Liver (tissue), 9 donors: ENCODE measurements around the gene AS3MT. TPM values are rescaled to one million over a fixed set of nuclear protein-coding genes. Genes with fewer than 3 reads are reported as not detected.

ENCODE experiments used
- DNase-seq: peaks from one replicate; pipeline ENCODE4 v3.0.0-alpha.2; 2017; ENCODE audit warnings: low spot score
- H3K27ac ChIP-seq, 2 donors: one replicate each; pipeline ENCODE4 v1.7.0; 2013; ENCODE audit warnings: inconsistent platforms in 2 of 2, low read length in 2 of 2, control low read depth in 1 of 2, low read depth in 1 of 2, mild to moderate bottlenecking in 1 of 2
- H3K27me3 ChIP-seq, 4 donors: one replicate each; pipeline versions ENCODE4 v1.6.1 to v1.7.0; 2013; ENCODE audit warnings: low read length in 3 of 4, inconsistent platforms in 1 of 4, mild to moderate bottlenecking in 1 of 4, moderate library complexity in 1 of 4; ENCODE audit not compliant: control insufficient read depth in 4 of 4, insufficient read depth in 4 of 4
- H3K36me3 ChIP-seq, 4 donors: one replicate each; pipeline versions ENCODE4 v1.6.1 to v1.7.0; 2013; ENCODE audit warnings: low read length in 3 of 4, mild to moderate bottlenecking in 3 of 4, low read depth in 1 of 4, moderate library complexity in 1 of 4; ENCODE audit not compliant: control insufficient read depth in 4 of 4, insufficient read depth in 3 of 4
- H3K4me1 ChIP-seq, 4 donors: one replicate each; pipeline versions ENCODE4 v1.6.1 to v1.7.0; 2013; ENCODE audit warnings: low read length in 3 of 4, mild to moderate bottlenecking in 3 of 4, moderate library complexity in 1 of 4; ENCODE audit not compliant: control insufficient read depth in 4 of 4, insufficient read depth in 4 of 4
- H3K4me3 ChIP-seq, 3 donors: one replicate each; pipeline versions ENCODE4 v1.6.1 to v1.7.0; 2013; ENCODE audit warnings: low read length in 3 of 3, control low read depth in 1 of 3, low read depth in 1 of 3, mild to moderate bottlenecking in 1 of 3
- H3K9ac ChIP-seq, 2 donors: one replicate each; pipeline ENCODE4 v1.7.0; 2013; ENCODE audit warnings: low read length in 2 of 2, mild to moderate bottlenecking in 2 of 2, moderate library complexity in 2 of 2, control low read depth in 1 of 2, low read depth in 1 of 2
- H3K9me3 ChIP-seq, 4 donors: one replicate each; pipeline versions ENCODE4 v1.6.1 to v1.7.0; 2013; ENCODE audit warnings: low read length in 3 of 4; ENCODE audit not compliant: control insufficient read depth in 4 of 4
- EGR1 ChIP-seq, 2 donors: IDR thresholded peaks; 2 replicates each; pipeline ENCODE4 v1.6.1; 2016 to 2018; ENCODE audit warnings: antibody characterized with exemption in 2 of 2, low read depth in 2 of 2
- FOXA1 ChIP-seq: IDR thresholded peaks from 2 replicates; pipeline ENCODE4 v1.6.1; 2016; ENCODE audit warnings: antibody characterized with exemption
- FOXA2 ChIP-seq: IDR thresholded peaks from 2 replicates; pipeline ENCODE4 v1.6.1; 2016; ENCODE audit warnings: antibody characterized with exemption
- GABPA ChIP-seq, 2 donors: IDR thresholded peaks in 1 of 2; conservative IDR thresholded peaks in 1 of 2; 2 replicates each; pipeline ENCODE4 v1.6.1; 2016; ENCODE audit warnings: antibody characterized with exemption in 2 of 2, mild to moderate bottlenecking in 1 of 2, moderate library complexity in 1 of 2
- HNF4A ChIP-seq, 2 donors: conservative IDR thresholded peaks; 2 replicates each; pipeline ENCODE4 v1.6.1; 2016; ENCODE audit warnings: antibody characterized with exemption in 2 of 2, mild to moderate bottlenecking in 2 of 2
- HNF4G ChIP-seq: IDR thresholded peaks from 2 replicates; pipeline ENCODE4 v1.6.1; 2016; ENCODE audit warnings: antibody characterized with exemption
- JUND ChIP-seq, 2 donors: IDR thresholded peaks; 2 replicates each; pipeline ENCODE4 v1.6.1; 2016; ENCODE audit warnings: antibody characterized with exemption in 2 of 2
- NR2F2 ChIP-seq: IDR thresholded peaks from 2 replicates; pipeline ENCODE4 v1.6.1; 2016; ENCODE audit warnings: antibody characterized with exemption
- RAD21 ChIP-seq, 2 donors: IDR thresholded peaks; 2 replicates each; pipeline ENCODE4 v1.6.1; 2016; ENCODE audit warnings: antibody characterized with exemption in 2 of 2, mild to moderate bottlenecking in 2 of 2
- RXRA ChIP-seq, 2 donors: IDR thresholded peaks; 2 replicates each; pipeline ENCODE4 v1.6.1; 2017 to 2018; ENCODE audit warnings: antibody characterized with exemption in 2 of 2, mild to moderate bottlenecking in 1 of 2
- SP1 ChIP-seq: IDR thresholded peaks from 2 replicates; pipeline ENCODE4 v1.6.1; 2018; ENCODE audit warnings: antibody characterized with exemption, mild to moderate bottlenecking
- TAF1 ChIP-seq: conservative IDR thresholded peaks from 2 replicates; pipeline ENCODE4 v1.6.1; 2016; ENCODE audit warnings: antibody characterized with exemption, mild to moderate bottlenecking
- YY1 ChIP-seq: IDR thresholded peaks from 2 replicates; pipeline ENCODE4 v1.6.1; 2016; ENCODE audit warnings: antibody characterized with exemption, mild to moderate bottlenecking
- WGBS: extraction: QIAGEN DNeasy Blood & Tissue Kit; methylation state at CpG from one replicate; pipeline ENCODE4 v1.1.7; 2013; 5-methylcytosine and 5-hydroxymethylcytosine counted together
- polyA plus RNA-seq, 2 donors: library from polyadenylated mRNA; stranded (reverse) in 1 of 2; unstranded in 1 of 2; fragments of 200-250 nt in 1 of 2; fragments of >200 nt in 1 of 2; fragmentation: Nextera tagmentation in 1 of 2; extraction: Ambion mirVana in 1 of 2; gene quantifications; one replicate each; pipeline versions ENCODE4 v1.2.1 to v1.2.3, GENCODE V29; 2013 to 2015
- total RNA-seq, 2 donors: library from RNA; depleted of rRNA; stranded (reverse); fragments of >200 nt; gene quantifications; one replicate each; pipeline ENCODE4 v1.2.3, GENCODE V29; 2014
- TF ChIP-seq, protein P1 (sequence below): fragments of 150-350 bp; IDR thresholded peaks from 2 replicates; pipeline ENCODE4 v1.5.1; 2017; ENCODE audit warnings: improper control_type of control experiment, low read depth, low read length; ENCODE audit not compliant: missing input control
- TF ChIP-seq, protein P2 (sequence below): IDR thresholded peaks from 2 replicates; pipeline ENCODE4 v1.6.1; 2016; ENCODE audit warnings: antibody characterized with exemption, mild to moderate bottlenecking
- TF ChIP-seq, protein P3 (sequence below): IDR thresholded peaks from 2 replicates; pipeline ENCODE4 v1.6.1; 2016; ENCODE audit warnings: antibody characterized with exemption
- TF ChIP-seq, protein P4 (sequence below): IDR thresholded peaks from 2 replicates; pipeline ENCODE4 v1.6.1; 2016; ENCODE audit warnings: antibody characterized with exemption
- TF ChIP-seq, protein P5 (sequence below): IDR thresholded peaks from 2 replicates; pipeline ENCODE4 v1.6.1; 2016; ENCODE audit warnings: antibody characterized with exemption
- donor health status: healthy.
- donor health status: healthy.
- donor health status: healthy.
- donor health status: healthy.
- donor health status: healthy.

AS3MT gene
- total and polyA plus RNA-seq, 4 donors = 13.4 to 38.1 (median 16.2) TPM

DNA sequence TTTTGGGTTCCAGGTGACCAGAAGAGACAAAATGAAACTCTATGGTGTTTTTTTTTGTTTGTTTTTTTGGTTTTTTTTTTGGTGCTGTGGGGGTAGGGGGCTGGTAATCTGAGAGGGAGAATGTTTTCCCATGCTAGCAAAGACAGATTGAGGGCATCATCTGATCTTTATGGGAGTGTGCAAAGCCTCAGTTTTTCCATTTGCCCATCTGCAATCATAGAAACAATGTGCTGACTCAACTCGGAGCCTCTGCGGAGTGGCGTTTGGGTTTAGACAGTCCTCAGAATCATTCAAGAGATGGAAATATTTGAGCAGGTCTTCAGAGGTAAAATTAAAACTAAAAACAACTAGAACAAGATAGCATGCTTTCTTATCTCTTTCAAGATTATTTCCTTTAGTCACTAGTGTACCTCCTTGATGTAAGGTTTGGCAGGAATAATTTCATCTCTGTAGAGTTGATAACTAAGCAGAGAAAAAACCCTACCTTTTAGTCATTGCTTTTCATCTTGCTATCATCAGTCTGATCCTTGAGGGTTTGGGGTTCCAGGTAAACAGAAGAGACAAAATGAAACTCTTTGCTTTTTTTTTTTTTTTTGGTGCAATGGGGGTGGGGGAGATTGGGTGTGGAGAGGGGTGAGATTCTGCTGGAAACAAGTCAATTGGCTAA, 66.8 kb downstream of the AS3MT start:
- TF ChIP-seq RAD21 (IDR thresholded peaks at IDR 0.05) (no peak), TAF1 (no peak), RXRA (IDR thresholded peaks at IDR 0.05) (no peak), YY1 (no peak), HNF4A (conservative IDR thresholded peaks at IDR 0.05) (no peak)
- TF ChIP-seq, protein P1, sequence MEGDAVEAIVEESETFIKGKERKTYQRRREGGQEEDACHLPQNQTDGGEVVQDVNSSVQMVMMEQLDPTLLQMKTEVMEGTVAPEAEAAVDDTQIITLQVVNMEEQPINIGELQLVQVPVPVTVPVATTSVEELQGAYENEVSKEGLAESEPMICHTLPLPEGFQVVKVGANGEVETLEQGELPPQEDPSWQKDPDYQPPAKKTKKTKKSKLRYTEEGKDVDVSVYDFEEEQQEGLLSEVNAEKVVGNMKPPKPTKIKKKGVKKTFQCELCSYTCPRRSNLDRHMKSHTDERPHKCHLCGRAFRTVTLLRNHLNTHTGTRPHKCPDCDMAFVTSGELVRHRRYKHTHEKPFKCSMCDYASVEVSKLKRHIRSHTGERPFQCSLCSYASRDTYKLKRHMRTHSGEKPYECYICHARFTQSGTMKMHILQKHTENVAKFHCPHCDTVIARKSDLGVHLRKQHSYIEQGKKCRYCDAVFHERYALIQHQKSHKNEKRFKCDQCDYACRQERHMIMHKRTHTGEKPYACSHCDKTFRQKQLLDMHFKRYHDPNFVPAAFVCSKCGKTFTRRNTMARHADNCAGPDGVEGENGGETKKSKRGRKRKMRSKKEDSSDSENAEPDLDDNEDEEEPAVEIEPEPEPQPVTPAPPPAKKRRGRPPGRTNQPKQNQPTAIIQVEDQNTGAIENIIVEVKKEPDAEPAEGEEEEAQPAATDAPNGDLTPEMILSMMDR = no peak
- Histone ChIP-seq H3K4me3 (no peak overlapping the region), H3K9me3 (no peaks in the 10 kb centered on the region), H3K27ac (no peak overlapping the region), H3K4me1 (no peaks in the 10 kb centered on the region), H3K9ac (no peak overlapping the region), H3K27me3 (no peaks in the 10 kb centered on the region), H3K36me3 (no peaks in the 10 kb centered on the region)
- no peak for DNase-seq
- 98% methylated on average over 3 of the region's 3 CpGs for WGBS

DNA sequence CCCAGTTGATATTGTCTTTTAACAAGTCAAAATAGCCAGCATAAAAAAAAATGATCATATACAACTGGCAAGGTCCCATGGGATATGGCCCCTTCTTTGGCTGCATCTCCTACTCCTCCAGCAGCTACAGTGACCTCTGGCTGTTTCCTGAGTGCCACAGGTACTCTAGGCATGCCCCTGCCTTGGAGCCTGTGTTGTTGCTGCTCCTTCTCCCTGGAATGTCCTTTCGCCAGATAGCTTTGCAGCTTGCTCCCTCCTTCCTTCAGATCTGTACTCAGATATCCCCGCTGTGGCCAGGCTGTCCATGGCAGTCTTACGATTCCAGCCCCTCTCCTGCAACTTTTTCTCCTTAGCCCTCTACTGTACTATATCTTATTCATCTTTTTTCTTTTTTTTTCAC, 72.1 kb downstream of the AS3MT start:
- Histone ChIP-seq H3K4me1 (peaks cover 0 to 6% (median under 1%) of the 10 kb centered on the region in 4 donors), H3K27ac (no peak overlapping the region), H3K36me3 (no peaks in the 10 kb centered on the region), H3K4me3 (no peak overlapping the region), H3K9ac (no peak overlapping the region), H3K27me3 (no peaks in the 10 kb centered on the region), H3K9me3 (no peaks in the 10 kb centered on the region)
- TF ChIP-seq HNF4G (no peak), YY1 (no peak), TAF1 (no peak), NR2F2 (no peak), FOXA2 (no peak), FOXA1 (no peak), EGR1 (IDR thresholded peaks at IDR 0.05; ENCODE audit: low read depth in 2 of 2) (no peak), RAD21 (IDR thresholded peaks at IDR 0.05) (no peak), RXRA (IDR thresholded peaks at IDR 0.05) (no peak), HNF4A (conservative IDR thresholded peaks at IDR 0.05) (no peak), JUND (IDR thresholded peaks at IDR 0.05) (no peak), GABPA (IDR thresholded peaks at IDR 0.05 in 1 of 2, conservative IDR thresholded peaks at IDR 0.05 in 1 of 2) (no peak), SP1 (no peak)
- TF ChIP-seq, protein P2, sequence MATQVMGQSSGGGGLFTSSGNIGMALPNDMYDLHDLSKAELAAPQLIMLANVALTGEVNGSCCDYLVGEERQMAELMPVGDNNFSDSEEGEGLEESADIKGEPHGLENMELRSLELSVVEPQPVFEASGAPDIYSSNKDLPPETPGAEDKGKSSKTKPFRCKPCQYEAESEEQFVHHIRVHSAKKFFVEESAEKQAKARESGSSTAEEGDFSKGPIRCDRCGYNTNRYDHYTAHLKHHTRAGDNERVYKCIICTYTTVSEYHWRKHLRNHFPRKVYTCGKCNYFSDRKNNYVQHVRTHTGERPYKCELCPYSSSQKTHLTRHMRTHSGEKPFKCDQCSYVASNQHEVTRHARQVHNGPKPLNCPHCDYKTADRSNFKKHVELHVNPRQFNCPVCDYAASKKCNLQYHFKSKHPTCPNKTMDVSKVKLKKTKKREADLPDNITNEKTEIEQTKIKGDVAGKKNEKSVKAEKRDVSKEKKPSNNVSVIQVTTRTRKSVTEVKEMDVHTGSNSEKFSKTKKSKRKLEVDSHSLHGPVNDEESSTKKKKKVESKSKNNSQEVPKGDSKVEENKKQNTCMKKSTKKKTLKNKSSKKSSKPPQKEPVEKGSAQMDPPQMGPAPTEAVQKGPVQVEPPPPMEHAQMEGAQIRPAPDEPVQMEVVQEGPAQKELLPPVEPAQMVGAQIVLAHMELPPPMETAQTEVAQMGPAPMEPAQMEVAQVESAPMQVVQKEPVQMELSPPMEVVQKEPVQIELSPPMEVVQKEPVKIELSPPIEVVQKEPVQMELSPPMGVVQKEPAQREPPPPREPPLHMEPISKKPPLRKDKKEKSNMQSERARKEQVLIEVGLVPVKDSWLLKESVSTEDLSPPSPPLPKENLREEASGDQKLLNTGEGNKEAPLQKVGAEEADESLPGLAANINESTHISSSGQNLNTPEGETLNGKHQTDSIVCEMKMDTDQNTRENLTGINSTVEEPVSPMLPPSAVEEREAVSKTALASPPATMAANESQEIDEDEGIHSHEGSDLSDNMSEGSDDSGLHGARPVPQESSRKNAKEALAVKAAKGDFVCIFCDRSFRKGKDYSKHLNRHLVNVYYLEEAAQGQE = no peak
- TF ChIP-seq, protein P3, sequence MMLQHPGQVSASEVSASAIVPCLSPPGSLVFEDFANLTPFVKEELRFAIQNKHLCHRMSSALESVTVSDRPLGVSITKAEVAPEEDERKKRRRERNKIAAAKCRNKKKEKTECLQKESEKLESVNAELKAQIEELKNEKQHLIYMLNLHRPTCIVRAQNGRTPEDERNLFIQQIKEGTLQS = no peak
- TF ChIP-seq, protein P4, sequence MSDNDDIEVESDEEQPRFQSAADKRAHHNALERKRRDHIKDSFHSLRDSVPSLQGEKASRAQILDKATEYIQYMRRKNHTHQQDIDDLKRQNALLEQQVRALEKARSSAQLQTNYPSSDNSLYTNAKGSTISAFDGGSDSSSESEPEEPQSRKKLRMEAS = no peak
- TF ChIP-seq, protein P1 = no peak
- TF ChIP-seq, protein P5, sequence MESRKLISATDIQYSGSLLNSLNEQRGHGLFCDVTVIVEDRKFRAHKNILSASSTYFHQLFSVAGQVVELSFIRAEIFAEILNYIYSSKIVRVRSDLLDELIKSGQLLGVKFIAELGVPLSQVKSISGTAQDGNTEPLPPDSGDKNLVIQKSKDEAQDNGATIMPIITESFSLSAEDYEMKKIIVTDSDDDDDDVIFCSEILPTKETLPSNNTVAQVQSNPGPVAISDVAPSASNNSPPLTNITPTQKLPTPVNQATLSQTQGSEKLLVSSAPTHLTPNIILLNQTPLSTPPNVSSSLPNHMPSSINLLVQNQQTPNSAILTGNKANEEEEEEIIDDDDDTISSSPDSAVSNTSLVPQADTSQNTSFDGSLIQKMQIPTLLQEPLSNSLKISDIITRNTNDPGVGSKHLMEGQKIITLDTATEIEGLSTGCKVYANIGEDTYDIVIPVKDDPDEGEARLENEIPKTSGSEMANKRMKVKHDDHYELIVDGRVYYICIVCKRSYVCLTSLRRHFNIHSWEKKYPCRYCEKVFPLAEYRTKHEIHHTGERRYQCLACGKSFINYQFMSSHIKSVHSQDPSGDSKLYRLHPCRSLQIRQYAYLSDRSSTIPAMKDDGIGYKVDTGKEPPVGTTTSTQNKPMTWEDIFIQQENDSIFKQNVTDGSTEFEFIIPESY = no peak
- WGBS = 98% methylated on average over 3 of the region's 3 CpGs
- no peak for DNase-seq
